Measurements from ENCODE around the gene PEPD.

The PEPD gene

DNA sequence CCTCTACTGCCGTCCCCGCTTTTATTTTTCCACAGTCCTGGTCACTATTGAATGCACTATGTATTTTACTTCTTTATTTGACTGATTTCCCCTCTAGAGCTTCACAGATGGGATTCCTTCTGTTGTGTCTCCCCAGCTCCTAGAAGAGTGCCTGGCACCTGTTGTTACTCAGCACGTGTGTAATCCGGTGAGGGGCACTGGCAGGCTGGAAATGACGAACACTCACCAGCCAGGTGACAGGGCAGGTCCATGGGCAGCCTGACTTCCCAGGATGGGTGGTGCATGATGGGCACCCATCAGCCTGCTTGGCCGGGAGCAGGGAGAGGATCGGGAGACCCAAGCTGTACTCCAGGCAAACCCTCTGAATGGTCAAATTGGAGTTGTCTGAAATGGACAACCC, 80.9 kb downstream of the PEPD start:
- no peaks in the 10 kb centered on the region for H3K36me3 ChIP-seq (ENCODE audit: low read length)
- TF ChIP-seq EZH2phosphoT487 (conservative IDR thresholded peaks at IDR 0.05; ENCODE audit: low read length) = no peak
- TF ChIP-seq, protein P1, sequence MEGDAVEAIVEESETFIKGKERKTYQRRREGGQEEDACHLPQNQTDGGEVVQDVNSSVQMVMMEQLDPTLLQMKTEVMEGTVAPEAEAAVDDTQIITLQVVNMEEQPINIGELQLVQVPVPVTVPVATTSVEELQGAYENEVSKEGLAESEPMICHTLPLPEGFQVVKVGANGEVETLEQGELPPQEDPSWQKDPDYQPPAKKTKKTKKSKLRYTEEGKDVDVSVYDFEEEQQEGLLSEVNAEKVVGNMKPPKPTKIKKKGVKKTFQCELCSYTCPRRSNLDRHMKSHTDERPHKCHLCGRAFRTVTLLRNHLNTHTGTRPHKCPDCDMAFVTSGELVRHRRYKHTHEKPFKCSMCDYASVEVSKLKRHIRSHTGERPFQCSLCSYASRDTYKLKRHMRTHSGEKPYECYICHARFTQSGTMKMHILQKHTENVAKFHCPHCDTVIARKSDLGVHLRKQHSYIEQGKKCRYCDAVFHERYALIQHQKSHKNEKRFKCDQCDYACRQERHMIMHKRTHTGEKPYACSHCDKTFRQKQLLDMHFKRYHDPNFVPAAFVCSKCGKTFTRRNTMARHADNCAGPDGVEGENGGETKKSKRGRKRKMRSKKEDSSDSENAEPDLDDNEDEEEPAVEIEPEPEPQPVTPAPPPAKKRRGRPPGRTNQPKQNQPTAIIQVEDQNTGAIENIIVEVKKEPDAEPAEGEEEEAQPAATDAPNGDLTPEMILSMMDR (IDR thresholded peaks at IDR 0.05; ENCODE audit: insufficient read depth, low read length, poor library complexity, severe bottlenecking) = no peak
- no peak overlapping the region for H3K4me2 ChIP-seq (ENCODE audit: low read depth, low read length, poor library complexity, severe bottlenecking)
- H2AFZ ChIP-seq (ENCODE audit: low read depth, low read length, severe bottlenecking) = no peak overlapping the region
- no peak overlapping the region for H3K9ac ChIP-seq (ENCODE audit: low read length)
- H3K4me3 ChIP-seq (ENCODE audit: insufficient read depth, low read length, poor library complexity, severe bottlenecking) = no peak overlapping the region
- no peaks in the 10 kb centered on the region for H3K27me3 ChIP-seq (ENCODE audit: low read length)
- no peaks in the 10 kb centered on the region for H3K9me3 ChIP-seq (ENCODE audit: insufficient read depth, low read length)
- H3K79me2 ChIP-seq (ENCODE audit: insufficient read depth, low read length) = no peaks in the 10 kb centered on the region
- H3F3A ChIP-seq (ENCODE audit: insufficient read depth) = no peaks in the 10 kb centered on the region
- no peaks in the 10 kb centered on the region for H3K9me2 ChIP-seq (replicated peaks; ENCODE audit: insufficient read depth, low read length)
- H4K20me1 ChIP-seq (ENCODE audit: low read depth, low read length) = no peaks in the 10 kb centered on the region
- no peak overlapping the region for H3K27ac ChIP-seq (ENCODE audit: low read depth, low read length)

DNA sequence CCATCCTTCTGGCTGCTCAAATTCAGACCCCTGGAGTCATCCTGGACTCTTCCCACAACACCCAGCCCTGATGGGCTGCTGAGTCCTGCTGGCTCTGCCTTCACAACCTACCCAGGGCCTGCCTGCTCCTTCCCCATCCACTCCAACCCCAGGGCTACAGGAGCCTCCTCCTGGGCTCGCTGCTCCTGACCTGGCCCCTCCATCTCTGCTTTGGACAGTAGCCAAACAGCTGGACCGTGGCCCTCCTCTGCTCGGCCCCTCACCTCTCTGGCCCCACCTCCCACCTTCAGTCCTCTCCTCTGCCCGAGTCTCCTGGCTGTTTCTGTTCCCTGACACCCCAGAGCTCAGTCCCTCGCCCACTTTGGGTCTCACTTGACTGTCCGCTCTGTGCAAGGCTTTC, 81.3 kb downstream of the PEPD start:
- H2AFZ ChIP-seq (ENCODE audit: low read depth, low read length, severe bottlenecking) = no peak overlapping the region
- no peaks in the 10 kb centered on the region for H3K9me2 ChIP-seq (replicated peaks; ENCODE audit: insufficient read depth, low read length)
- no peak overlapping the region for H3K9ac ChIP-seq (ENCODE audit: low read length)
- no peaks in the 10 kb centered on the region for H3K79me2 ChIP-seq (ENCODE audit: insufficient read depth, low read length)
- H3K27me3 ChIP-seq (ENCODE audit: low read length) = no peaks in the 10 kb centered on the region
- no peak overlapping the region for H3K27ac ChIP-seq (ENCODE audit: low read depth, low read length)
- no peaks in the 10 kb centered on the region for H3F3A ChIP-seq (ENCODE audit: insufficient read depth)
- H3K4me3 ChIP-seq (ENCODE audit: insufficient read depth, low read length, poor library complexity, severe bottlenecking) = no peak overlapping the region
- no peaks in the 10 kb centered on the region for H4K20me1 ChIP-seq (ENCODE audit: low read depth, low read length)
- no peak for TF ChIP-seq EZH2phosphoT487 (conservative IDR thresholded peaks at IDR 0.05; ENCODE audit: low read length)
- TF ChIP-seq, protein P1 (IDR thresholded peaks at IDR 0.05; ENCODE audit: insufficient read depth, low read length, poor library complexity, severe bottlenecking) = no peak
- H3K36me3 ChIP-seq (ENCODE audit: low read length) = no peaks in the 10 kb centered on the region
- H3K4me2 ChIP-seq (ENCODE audit: low read depth, low read length, poor library complexity, severe bottlenecking) = no peak overlapping the region
- no peaks in the 10 kb centered on the region for H3K9me3 ChIP-seq (ENCODE audit: insufficient read depth, low read length)

DNA sequence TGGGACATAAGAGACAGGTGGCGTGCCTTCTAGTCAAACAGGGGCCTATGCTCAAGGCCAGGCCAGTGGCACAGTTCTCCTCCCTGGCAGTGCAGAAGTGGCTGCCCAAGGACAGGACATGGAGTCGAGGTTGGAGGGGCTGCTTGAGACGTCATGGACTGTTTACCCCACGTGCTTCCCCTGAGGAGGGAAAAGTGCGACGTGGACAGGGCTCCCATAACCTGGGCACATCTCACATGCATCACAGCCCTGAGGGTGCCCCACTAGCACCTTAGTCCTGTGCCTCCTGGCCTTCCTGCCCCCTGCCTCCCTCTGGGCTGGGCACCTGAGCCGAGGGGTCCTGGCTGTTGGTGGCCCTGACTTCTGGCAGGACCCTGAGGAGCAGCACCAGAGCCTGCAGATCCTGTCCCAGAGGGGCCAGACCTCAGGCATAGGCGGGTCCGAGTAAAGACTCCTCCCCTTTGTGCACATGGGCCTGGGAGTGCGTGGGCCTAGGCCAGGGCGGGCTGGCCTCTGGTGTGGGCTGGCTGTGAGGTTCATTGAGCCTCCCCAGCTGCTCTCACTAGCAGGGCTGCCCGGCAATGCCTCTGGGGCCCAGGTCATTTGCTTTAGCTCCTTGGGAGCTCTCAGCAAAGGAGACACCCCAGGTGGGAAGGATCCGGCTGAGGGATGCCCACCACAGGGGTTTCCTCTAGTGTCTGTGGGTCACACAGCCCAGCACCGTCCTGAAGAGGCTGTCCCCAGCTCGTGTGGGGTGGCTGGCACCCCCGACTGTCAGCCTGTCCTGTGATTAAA, 82.4 kb downstream of the PEPD start:
- no peak overlapping the region for H3K4me2 ChIP-seq (ENCODE audit: low read depth, low read length, poor library complexity, severe bottlenecking)
- no peaks in the 10 kb centered on the region for H4K20me1 ChIP-seq (ENCODE audit: low read depth, low read length)
- H3K27me3 ChIP-seq (ENCODE audit: low read length) = no peaks in the 10 kb centered on the region
- H3K27ac ChIP-seq (ENCODE audit: low read depth, low read length) = no peak overlapping the region
- H3K4me3 ChIP-seq (ENCODE audit: insufficient read depth, low read length, poor library complexity, severe bottlenecking) = no peak overlapping the region
- no peaks in the 10 kb centered on the region for H3F3A ChIP-seq (ENCODE audit: insufficient read depth)
- no peak overlapping the region for H3K9ac ChIP-seq (ENCODE audit: low read length)
- H3K9me2 ChIP-seq (replicated peaks; ENCODE audit: insufficient read depth, low read length) = no peaks in the 10 kb centered on the region
- TF ChIP-seq, protein P1 (IDR thresholded peaks at IDR 0.05; ENCODE audit: insufficient read depth, low read length, poor library complexity, severe bottlenecking) = no peak
- TF ChIP-seq EZH2phosphoT487 (conservative IDR thresholded peaks at IDR 0.05; ENCODE audit: low read length) = no peak
- no peaks in the 10 kb centered on the region for H3K36me3 ChIP-seq (ENCODE audit: low read length)
- no peaks in the 10 kb centered on the region for H3K79me2 ChIP-seq (ENCODE audit: insufficient read depth, low read length)
- no peak overlapping the region for H2AFZ ChIP-seq (ENCODE audit: low read depth, low read length, severe bottlenecking)
- H3K9me3 ChIP-seq (ENCODE audit: insufficient read depth, low read length) = no peaks in the 10 kb centered on the region
